ENCODE data around the gene RPL13.

RPL13 gene

DNA sequence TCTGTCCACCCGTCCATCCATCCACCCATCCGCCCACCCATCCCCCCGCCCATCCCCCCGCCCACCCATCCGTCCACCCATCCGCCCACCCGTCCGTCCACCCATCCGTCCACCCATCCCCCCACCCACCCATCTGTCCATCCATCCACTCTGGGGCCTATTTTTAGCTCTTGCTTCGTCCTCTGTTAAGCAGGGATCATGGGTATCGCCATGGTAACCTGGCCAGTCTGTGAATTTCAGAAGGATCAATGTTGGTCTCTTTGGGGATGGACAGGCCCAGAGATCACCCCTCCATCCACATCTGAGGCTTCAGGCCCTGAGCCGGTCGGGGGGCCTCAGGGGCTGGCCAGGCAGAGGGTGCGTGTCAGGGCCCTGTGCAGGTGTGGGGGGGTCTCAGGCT is 37.7 kb downstream of the RPL13 start:
- no peak for DNase-seq (ENCODE audit: low spot score)

DNA sequence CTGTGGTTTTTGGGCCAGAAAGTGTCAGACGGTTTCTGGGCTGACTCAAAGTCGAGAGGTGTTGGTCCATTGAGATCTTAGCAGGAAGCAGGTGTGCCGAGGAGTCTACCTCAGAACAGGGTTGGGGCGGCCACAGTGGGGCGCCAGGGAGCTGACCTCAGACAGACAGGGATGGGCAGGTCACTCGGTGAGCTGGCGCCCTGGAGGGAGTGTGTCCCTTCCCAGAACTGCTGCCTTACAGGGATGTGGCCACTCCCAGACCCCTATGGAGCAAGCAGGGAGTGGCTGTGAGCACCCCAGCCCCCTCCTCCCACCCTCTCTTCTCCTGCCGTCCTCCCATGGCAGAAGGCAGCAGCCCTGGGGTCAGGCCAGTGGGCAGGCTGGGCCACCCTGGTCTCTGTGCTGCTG is 39.0 kb downstream of the RPL13 start:
- DNase-seq (ENCODE audit: low spot score) = peak; percentile 83

DNA sequence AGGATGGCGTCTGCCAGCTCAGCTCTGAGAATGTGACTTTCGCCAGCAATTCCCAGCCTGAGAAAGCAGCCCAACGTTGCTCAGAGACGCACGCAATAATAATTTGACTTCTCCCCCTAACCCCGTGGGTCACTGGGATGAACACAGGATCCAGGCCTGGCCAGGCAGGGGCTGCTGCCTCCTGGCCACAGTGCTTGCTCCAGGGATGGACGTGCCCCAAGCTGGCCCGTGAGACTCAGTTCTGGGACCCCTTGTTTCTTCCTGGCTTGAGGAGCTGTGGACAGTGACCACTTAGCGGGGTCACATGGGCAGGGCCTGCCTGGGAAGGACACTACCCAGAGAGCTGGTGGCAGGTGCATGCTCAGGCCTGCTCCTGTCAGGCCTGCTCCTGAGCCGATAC is 39.4 kb downstream of the RPL13 start:
- no peak for DNase-seq (ENCODE audit: low spot score)

DNA sequence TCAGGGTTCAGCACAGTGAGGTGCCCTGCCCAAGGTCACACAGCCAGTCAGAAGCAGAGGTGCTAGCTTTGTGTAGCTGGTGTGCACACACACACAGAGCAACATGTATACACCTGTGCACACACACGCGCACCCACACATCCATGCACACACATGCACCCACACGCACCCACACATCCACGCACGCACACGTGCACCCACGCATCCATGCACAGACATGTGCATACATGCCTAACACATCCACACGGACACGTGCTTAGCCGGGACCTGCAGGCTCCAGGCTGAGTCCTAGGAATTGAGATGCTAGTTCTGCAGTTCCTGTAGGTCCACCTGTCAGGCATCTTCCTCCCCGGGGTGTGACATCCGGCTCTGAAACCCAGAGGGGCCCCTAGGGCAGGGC is 39.9 kb downstream of the RPL13 start:
- no peak for DNase-seq (ENCODE audit: low spot score)

DNA sequence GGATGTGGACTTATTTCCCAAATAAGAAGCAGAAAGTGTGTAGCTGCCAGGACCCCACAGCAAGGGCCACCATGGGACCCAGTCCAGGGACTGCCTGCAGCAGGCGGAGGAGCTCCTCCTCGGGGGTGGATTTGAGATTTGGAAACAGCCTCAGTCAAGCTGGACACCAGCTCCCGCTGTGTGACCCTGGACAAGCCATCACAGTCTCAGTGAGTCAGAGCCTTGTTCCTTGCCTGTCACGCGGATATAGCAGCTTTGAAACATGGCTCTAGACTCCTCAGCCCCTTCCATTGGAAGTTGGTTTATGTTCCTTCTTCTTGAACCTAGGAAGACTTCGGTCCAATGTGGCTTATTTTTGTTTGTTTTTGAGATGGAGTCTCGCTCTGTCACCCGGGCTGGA is 40.5 kb downstream of the RPL13 start:
- DNase-seq (ENCODE audit: low spot score) = no peak

DNA sequence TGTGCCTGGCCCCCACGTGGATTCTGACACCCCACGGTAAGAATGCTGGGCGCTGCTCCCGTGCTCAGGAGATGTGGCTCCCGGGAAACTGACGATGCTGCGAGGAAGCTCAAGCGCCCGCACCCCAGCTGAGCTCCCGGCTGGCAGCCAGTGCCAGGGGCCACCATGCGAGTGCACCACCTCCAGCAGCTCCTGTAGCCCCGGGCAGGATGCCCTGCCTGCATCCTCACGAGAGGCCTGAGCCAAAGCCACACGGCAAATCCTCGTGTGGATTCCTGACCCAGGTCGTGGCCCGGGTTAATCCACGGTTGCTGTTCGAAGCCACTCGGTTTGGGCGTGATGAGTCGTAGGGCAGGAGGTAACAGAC is 41.4 kb downstream of the RPL13 start:
- no peak for DNase-seq (ENCODE audit: low spot score)

DNA sequence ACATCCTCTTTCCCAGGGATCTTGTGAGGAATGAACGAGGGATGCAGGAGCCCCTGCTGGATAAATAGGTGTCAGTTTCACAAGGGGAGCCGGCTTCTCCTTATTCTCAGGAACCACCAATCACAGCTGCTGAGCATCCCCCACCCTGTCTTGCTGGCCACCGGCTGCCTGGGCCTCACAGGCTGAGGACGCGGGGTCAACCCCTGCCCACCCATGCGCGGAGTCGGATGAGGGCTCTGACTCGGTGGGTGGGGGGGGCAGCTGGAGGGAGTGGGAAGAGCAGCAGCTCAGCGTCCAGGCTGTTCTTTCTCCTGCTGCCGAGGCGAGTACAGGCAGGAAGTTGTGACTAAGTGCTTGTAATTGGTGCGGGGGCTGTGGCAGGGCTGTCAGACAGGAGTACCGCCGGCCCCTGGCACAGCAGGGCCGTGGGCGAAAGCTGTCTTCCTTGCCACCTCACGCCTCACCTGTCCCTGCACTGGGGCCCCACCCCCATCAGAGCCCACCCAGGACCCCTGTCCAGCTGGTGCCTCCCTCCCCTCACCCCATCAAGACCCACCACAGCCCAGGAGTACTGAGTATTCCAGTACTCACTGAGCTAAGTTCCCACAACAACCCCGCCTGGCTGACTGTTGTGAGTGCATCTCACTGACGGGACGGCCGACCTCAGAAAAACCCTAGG is 41.9 kb downstream of the RPL13 start:
- DNase-seq (ENCODE audit: low spot score) = peak; percentile 94

DNA sequence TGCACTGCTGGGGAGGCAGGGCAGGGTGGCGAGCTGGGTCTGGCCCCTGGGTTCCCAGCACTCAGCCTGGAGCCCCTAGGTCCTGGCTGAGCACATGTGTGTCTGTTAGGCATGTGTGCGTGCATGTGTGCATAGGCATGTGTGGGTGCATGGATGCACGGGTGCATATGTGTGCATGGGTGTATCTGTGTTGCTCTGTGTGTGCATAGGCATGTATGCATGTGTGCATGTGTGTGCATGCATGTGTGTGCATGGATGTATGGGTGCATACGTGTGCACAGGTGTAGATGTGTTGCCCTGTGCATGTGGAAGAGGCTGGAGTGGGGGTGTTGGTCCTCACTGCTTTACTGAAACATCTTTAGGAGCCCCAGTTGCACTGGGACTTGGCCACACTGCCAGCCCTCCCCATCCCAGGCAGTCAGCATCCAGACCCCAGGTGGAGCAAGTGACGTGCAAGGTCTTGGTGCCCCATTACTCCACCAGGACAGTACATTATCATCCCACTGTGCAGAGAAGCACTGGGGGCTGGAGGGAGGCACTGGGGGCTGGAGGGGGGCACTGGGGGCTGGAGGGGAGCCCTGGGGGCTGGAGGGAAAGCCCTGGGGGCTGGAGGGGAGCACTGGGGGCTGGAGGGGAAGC is 42.6 kb downstream of the RPL13 start:
- peak; percentile 66 for DNase-seq (ENCODE audit: low spot score)

DNA sequence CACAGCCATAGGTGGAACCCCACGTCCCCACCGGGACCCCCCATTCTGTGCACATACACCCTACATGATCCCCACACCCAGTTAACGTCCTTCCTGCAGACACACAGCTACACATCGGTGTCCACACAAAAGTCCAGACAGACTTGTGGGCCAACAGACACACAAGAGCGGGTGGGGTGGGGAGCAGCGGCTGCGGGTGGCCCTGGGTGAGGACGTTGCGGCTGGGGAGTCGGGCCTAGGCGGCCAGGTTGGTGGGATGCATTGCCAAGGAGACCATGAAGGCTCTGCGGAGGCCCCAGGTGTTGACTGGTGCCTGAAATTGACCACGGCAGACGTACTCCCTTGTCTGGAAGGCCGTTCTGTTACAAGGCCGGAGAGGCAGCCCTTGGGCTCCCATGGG is 44.3 kb downstream of the RPL13 start:
- peak; percentile 38 for DNase-seq (ENCODE audit: low spot score)

DNA sequence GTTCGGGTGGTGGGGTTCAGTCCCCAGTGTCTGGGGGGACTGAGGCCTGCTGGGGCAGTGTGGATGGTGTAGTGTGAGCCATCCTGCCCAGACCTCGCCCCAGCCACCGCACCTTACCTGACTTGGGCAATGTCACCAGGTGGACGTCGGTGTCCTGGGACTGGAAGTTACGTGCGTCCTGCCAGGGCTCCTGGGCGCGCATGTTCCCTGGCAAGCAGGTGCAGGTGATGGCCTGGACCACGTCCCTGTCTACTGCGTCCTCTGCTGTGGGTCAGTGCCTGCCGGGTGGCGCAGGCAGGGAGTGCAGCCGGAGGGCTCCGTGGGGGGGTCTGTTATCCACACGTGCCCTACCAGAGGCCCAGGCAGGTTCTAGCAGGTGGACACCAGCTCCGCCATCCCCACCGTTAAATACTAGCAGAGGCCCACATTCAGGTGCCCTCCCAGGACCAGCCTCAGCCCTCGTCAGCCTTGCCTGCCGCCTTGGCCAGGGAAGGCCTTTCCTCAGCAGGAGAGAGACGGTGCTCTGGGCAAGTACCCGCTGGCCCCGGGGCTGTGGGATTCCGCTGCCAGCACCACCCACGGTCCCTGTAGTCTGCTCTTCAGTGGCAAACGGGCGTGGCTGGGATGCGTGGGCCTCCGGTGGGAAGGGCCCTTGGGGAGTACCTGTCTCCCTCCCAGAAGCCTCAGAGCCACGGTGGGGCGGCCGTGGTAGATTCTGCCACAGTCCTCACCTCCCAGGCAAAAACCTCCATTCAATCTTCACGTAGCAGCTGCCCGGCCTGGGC is 44.9 kb downstream of the RPL13 start:
- DNase-seq (ENCODE audit: low spot score) = no peak

DNA sequence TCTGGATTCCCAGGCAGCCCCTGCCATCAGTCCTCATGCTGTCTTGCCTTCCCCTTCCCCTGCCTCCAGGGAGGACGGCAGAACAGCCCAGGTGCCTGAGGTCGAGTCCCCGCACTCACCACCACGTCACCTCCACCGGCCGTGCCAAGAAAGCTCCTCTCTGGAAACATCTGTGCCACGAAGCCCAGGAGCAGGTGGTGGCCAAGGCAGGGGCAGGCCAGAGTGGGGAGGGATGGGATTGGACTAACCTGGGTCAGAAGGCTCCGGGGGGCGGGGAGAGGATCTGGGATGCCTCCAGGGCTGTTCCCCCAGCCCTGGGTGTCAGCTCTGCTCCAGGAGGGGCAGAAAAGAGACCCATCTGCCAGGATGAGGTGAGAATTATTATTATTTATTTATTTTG is 45.5 kb downstream of the RPL13 start:
- no peak for DNase-seq (ENCODE audit: low spot score)

DNA sequence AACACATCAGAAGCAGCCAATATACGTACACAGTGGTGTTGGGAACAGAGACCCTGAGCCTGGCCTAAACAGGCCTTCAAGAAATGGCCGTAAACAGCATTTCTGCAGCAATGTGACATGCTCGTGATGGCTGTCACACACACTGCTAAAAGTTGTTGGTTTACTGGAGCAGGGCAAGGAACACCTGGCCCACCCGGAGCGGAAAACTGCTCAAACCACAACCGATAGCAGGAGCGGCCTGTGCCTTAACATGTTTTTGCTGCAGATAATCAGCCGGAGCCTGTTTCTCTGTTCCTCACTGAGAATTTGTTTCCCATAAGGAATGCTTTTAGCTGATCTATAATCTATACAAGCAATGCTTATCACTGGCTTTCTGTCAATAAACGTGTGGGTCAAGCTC is 47.0 kb downstream of the RPL13 start:
- DNase-seq (ENCODE audit: low spot score) = no peak

DNA sequence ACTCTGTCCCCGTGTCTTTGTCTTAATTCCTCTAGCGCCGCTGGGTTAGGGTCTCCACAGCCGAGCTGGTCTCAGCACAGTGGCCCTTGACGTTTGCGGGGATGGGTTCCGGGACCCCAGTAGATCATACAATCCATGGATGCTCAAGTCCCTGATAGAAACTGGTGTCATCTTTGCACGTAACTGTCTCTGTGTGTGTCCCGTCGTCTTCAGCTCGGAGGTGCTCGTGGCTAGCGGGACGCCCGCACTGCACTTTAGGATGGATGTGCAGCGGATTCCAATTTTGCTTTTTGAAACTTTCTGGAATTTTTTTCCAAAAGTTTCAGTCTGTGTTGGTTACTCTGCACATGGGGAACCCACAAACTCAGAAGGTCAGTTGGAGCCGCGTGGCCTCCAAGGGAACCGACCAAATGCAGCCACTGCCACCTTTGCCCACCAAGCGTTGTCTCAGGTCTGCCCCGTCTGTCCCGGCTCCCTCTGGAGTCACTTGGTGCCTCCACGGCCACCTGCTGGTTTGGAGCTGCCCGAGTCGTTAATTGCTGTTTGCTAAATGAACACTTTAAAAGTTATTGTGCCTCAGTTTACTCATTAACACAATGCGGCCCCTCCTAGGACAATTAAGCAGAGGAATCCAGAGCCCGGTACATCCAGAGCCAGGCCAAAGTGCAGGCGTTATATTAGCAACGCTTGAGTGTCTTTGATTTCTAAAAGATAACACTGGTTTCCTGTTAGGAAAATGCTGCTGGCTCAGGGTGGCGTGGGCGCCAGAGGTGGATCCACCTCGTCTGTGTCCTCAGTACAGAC is 47.7 kb downstream of the RPL13 start:
- DNase-seq (ENCODE audit: low spot score) = no peak

DNA sequence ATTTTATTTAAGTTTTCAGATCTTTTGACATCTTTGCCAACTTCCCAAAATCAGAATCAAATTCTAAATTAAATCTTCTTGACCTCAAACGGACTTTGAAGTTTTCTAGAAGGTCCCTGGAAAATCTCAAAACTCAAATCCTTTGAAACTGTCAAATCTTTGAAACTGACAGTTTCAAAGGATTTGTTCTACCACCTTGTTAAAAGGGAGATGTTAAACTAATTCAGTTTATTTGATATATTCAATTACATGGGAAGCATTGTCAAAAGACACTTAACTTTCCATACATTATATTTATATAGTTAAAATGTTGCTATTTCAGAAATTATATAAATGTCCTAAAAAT is 49.6 kb downstream of the RPL13 start:
- no peak for DNase-seq (ENCODE audit: low spot score)

DNA sequence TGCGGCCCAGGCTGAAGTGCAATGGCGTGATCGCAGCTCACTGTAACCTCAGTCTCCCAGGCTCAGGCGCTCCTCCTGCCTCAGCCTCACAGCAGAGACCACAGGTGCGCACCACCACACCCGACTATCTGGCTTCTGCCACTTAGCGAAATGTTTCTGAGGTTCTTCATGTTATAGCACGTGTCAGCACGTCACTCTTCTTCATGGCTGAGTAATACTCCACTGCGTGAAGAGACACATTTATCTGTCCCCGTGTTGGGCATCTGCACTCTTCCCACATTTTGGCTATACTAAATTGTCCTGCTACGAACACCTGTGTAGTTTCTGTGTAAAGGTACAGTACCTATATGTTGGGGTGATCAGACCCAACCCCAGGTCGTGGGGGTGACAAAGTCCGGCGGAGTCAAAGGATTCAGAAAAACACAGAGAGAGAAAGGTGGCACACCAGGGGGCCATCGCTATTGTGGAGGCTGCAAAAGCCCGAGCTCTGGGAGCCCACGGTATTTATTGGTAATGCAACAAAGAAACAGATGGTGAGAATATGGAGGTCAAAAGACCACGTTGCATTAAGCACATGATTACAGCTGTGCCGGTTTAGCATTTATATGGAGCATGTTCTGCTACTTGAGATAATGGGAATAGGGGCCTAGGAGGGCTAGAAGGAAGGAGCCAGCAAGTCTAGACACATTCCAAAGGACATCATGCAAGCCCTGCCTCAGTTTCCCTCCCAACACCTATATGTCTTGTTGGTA is 52.1 kb downstream of the RPL13 start:
- DNase-seq (ENCODE audit: low spot score) = no peak

DNA sequence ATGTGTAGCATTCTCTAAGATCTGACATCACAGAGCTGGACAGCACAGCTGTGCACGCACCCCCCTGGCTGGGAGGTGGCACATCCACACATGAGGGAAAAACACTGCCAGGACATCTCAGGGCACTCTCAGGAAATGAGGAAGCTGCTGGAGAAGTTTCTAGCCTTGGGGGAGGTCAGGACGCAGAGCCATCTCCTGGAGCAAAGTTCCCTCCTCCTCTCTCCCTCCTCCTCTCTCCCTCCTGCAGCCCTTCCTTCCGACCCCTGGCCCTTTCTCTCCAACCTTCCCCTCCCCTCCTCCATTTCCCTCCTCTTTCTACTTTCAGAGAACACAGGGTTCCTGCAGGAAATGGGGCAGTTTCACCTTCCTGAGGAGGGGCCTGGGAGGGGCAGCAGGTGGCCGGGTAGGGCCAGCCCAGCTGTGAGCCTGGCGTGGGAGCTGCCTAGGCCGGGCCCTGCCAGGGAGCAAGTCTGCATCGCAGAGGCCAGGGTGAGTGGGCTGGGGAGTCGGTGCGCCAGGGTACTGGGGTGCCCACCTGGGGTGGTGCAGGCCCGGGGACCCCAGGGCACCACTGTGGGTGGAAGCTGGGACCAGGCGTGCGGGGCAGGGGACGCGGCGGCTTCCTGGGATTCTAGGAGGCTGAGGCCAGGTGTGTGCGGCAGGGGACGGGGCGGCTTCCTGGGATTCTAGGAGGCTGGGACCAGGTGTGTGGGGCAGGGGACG is 52.9 kb downstream of the RPL13 start, which contains the start of gene DPEP1:
Gene DPEP1 (plus strand): TSS at position 412 of the 723 bp plus-strand sequence. CDS start 16,769 bp downstream, outside the sequence.
- no peak for DNase-seq (ENCODE audit: low spot score)

DNA sequence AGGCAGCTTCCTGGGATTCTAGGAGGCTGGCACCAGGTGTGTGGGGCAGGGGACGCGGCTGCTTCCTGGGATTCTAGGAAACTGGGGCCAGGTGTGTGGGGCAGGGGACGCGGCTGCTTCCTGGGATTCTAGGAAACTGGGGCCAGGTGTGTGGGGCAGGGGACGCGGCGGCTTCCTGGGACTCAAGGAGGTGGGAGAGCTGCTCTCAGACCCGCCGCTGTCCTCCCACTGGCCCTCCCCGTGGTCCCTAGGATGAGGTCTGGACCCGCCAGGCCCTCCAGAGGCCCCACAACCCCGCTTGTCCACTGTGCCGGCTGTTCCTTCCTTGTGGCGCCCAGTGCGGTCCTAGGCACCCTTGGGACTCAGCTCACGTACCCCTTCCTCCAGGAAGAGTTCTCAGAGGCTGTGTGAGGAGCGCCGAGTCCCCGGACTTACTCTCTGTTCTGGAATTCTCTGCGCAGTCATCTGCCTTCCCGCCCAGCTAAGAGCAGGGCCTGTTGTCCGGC is 53.5 kb downstream of the RPL13 start:
- DNase-seq (ENCODE audit: low spot score) = no peak
